GM12801 (cell line): ENCODE measurements around the gene CACNA1C.

Experiments
- TF ChIP-seq, protein P1 (sequence below): IDR thresholded peaks from one replicate; pipeline ENCODE4 v1.5.1; 2011; ENCODE audit warnings: control low read depth; ENCODE audit not compliant: insufficient read length; ENCODE audit errors: extremely low read depth

Gene CACNA1C

DNA sequence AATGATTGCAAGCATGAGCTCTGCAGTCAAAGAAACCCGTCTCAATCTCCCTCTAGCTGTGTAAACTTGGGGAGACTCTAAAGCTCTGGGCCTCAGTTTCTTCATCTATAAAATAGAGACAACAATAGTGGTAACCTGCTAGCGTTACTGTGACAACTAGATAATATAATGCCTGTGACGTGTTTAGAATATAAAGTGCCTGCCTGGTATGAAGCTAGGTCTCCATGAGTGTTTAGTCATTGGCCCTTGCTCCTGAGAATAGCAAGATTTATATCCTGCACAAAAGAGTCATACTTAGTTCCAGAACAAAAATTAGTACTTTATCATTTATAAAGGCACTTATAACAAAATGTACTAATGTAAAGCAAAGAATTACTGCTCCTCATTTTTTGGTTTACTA lies 39.7 kb upstream of the CACNA1C start:
- TF ChIP-seq, protein P1, sequence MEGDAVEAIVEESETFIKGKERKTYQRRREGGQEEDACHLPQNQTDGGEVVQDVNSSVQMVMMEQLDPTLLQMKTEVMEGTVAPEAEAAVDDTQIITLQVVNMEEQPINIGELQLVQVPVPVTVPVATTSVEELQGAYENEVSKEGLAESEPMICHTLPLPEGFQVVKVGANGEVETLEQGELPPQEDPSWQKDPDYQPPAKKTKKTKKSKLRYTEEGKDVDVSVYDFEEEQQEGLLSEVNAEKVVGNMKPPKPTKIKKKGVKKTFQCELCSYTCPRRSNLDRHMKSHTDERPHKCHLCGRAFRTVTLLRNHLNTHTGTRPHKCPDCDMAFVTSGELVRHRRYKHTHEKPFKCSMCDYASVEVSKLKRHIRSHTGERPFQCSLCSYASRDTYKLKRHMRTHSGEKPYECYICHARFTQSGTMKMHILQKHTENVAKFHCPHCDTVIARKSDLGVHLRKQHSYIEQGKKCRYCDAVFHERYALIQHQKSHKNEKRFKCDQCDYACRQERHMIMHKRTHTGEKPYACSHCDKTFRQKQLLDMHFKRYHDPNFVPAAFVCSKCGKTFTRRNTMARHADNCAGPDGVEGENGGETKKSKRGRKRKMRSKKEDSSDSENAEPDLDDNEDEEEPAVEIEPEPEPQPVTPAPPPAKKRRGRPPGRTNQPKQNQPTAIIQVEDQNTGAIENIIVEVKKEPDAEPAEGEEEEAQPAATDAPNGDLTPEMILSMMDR: no peak

GRCh38 chr12:2013527-2014223 lies 39.1 kb upstream of the CACNA1C start:
- TF ChIP-seq, protein P1: no peak

DNA sequence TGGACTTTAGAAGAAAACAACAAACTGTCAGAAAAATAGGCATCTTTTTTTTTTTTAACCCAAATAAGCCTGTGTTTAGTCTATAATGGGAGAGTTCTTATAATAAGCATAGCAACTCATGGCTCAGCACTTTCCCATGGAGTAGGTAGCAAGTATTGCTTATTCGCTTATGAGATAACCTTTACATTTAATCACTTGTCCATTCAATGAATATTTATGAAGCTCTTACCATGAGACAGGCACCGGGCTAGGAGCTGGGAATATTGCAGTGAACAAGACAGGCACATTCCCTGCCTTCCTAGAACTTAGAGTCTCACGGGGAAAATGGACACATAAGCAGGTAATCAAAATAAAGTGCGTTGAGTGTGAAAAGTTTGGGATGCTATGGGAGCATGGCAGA lies 38.6 kb upstream of the CACNA1C start:
- TF ChIP-seq, protein P1: no peak

DNA sequence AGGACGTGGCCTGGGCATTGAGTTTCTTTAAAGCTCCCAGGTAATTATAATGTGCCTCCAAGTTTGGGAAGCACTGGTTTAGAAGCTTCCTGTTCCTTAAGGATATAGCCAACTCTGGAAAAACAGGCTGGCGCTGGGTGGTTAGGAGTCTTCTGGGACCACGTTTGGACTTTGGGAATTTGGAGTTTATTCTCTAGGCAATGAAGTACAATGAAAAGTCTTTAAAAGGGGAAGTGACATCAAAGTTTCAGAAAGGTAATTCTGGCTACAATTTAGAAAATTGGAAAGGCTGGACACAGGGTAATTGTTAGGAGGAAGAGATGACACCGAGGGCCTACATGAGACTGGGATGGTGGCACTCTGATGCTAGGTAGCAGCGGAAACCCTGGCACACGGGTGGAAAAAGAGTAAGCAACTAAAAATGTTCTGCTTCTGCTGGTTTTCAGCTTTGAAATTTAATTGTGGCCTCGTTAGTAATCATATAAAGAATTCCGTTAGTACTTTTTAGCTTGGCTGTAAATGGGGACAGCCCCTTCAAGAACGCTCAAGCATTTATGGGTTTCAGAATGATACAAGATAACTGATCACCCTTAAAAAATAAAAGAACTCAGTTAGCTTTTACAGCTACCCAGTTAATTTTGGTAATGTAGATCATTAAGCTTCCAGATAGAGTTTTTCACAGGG lies 35.8 kb upstream of the CACNA1C start:
- TF ChIP-seq, protein P1: no peak

DNA sequence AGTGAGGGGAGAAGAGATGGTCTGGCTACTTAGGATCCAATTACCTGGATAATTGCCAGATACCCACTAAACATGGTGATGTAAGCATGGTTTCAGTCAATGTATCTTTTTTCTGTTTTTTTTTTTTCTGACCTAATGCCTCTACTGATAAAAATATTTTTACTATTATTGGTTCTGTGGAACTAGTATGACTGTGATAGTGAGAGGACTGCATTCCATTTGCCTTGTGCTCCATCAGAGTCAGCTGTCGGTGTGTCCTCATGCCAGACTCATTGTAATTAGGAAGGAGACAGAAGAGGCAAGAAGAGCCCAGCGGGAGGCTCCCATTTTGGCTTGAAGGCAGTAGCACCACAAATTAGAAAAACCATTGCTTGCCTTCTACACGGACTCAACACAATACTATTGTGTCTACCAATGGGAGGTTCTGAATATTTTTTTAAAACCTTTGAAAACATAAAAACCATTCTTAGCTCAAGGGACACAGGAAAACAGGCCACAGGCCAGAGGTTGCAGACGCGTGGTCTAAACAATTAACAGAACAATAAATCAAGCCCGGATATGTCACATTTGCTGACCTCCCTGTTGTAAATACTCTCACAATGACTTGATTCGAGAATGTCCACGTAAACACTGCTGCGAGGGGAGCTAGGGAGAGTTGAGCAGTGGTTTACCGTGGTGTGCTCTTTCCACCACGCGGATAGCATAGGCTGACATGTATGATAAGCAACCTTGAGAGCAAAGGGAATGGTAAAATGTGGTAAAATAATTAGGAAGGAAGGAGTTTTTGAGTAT lies 35.0 kb upstream of the CACNA1C start:
- TF ChIP-seq, protein P1: no peak

- TF ChIP-seq, protein P1: no peak
Observed at GRCh38 chr12:2018391-2018790, 34.4 kb upstream of the CACNA1C start.

GRCh38 chr12:2019126-2019525 lies 33.7 kb upstream of the CACNA1C start:
- TF ChIP-seq, protein P1: no peak
